LoVo (cell line): Measurements from ENCODE around the gene DNAH10.
"Not testable (repeated sequence)": the region's sequence is repeated elsewhere in the genome, so short reads cannot be mapped to it uniquely, and the experiment has no call there.

Experiments used
- DNase-seq: peaks from one replicate; pipeline ENCODE4 v3.0.0-alpha.2; 2016; ENCODE audit warnings: low spot score

Gene DNAH10

DNA sequence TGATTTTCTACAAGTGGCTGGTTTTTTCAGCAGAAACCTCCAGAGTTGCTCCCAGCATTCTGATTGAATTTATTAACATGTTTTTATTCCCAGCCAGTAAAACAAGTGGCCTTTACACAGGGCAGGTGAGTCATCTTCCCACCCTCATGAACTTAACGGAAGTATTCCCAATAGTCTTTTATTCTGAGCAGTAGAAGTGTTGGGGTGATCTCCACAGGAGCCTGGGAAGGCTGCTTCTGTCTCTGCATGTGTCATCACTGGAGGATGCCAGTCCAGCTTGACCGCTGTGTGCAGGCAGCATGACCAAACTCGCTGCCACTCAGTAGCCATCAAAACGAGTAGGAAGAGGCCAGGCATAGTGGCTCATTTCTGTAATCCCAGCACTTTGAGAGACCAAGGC lies 13.4 kb upstream of the DNAH10 start:
- DNase-seq, result no peak

DNA sequence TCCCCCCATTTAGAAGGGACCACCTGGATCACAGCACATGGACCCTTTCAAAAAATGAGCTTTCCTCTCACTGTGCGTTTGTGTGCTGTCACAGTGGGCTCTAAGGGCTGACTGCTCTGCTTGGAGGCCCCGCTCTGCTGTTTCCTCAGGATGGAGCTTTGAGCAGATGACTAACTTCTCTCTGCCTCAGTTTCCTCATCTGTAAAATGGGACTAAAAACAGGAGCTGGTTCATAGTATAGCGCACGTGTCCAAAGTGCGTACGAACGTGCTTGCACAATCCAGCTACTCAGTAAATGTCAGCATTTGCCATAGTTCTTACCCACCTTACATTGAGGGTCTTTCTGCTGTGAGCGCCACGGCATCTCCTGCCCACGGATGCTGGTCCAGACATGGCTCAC lies 12.7 kb upstream of the DNAH10 start:
- DNase-seq, result no peak

DNA sequence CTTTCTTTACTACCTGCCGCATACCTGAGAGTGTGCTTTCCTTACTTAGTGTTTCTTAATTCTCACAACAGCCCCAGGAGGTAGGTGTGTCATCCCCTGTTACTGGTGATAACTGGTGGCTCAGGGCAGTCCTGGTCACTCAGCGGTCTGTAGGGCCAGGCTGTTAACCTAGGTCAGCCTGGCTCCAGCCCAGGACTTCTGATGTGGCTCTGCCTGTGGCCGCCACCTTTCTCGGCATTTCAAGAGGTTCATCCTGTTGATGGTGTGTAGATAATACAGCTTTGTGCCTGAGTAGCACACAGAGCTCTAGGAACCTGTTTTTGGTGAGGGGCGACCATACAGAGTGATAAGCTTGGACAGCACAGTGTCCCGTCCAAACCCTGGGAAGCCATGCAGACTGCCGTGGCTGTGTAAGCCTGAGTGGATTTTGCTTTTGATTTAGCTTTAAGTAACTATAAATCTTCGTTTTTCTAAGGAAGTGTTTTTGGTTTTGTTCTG lies 11.9 kb upstream of the DNAH10 start:
- no peak for DNase-seq

DNA sequence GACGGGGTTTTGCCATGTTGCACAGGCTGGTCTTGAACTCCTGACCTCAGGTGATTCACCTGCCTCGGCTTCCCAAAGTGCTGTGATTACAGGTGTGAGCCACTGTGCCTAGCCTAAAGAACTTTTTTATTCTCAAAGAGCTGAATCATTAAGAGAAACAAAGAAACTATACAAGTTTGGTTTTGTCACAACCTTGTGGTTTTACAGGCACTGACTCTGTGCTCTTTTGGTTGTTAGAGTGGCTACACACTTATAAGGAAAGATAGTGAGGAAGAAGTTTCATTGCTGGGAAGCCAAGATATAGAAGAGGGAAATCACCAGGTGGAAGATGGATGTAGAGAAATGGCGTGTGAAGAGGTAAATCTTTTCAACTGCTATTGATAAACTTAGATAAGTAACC lies 10.1 kb upstream of the DNAH10 start:
- DNase-seq, result no peak

DNA sequence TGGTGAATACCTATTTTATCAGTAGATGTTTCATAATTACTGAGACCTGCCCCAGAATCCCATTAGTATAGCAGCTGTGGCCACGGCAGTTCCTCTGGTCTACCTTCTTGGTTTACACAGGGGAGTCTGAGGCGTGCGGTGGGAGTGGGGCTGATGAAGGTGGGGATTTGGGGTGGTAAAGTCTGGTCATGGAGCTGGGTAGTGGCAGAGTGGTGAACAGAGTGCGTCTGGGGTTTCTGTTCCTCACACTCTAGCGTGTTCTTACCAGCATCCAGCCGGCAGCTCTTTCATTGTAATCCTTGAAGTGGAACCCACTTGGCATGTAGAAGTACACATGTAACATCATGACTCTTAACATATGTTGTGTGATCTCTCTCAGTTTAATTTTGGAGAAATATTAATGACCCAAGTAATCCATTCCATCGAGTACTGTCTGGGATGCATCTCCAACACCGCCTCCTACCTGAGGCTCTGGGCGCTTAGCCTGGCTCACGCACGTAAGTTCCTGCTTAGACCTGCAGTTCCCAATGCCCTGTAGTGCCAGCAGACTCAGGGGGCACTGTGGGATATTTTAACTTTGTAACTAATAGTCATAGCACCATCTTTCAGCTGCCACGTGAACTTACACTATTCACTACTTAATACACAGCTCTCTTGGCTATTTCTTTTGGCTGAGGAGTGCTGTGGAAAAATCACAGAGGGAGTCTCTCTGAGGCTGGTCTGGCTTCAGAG lies 7.9 kb upstream of the DNAH10 start:
- no peak for DNase-seq

DNA sequence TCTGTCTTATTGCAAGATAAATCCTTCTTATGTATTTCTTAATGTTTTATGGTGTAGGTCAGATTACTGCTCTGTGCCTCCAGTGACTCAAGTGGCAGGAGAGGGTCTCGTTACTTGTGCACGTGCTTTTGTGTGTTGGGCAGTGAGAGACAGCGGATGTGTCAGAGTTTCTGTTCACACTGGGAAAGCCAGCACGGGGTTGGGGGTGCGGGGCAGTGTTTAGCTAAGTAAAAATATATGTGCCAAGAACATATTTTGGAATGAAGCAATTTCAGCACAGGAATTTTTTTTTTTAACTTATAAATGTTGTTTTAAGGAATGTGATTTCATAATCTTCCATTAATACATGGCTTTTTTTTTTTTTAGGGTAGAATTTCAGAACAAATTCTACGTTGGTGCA lies 4.5 kb upstream of the DNAH10 start:
- DNase-seq, result no peak

DNA sequence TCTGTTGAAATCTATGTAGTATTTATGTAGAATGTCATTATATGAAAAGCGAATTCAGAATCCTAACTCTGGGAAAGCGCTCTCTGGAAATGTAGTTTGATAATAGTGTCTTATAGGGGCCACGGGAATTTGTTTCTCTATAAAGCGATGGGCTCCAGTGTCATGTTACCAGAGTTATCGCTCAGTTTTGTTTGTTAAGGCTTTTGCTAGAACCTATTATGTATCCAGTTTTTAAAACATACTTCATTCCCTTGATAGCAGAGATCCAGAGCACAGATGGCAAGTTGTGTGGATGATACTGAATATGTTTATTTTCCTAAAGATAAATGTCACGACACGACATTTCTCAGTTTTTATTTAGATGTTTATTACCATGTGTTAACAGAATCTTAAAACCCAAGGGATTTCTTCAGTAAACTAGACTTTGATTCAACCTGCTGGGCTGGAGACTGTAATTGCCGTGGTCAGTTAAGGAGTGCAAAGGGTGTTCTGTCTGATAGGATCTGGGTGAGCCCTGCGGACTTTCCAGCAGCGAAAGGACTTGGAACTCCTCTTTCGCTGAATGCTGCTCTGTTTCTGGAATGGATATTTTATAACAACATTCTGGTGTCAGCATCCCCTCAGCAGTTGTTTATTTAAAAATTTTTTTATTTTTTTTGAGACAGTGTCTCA lies 1.7 kb upstream of the DNAH10 start:
- no peak for DNase-seq

DNA sequence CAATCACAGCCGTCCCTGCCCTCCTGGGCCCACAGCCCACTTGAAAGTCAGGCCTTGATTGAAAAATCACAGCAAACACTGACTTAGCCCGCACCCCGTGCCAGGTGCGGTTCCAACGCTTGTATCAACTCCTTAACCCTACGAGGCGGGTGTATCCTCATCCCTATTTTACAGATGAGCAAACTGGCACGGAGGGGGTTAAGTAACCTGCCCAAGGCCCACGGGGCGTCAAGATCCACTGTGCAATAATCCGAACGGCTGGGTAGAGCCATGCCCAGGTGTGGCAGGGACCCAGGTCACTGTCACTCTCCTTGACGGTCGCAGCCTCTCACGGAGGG lies 583 bp downstream of the DNAH10 start:
- DNase-seq, result no peak

DNA sequence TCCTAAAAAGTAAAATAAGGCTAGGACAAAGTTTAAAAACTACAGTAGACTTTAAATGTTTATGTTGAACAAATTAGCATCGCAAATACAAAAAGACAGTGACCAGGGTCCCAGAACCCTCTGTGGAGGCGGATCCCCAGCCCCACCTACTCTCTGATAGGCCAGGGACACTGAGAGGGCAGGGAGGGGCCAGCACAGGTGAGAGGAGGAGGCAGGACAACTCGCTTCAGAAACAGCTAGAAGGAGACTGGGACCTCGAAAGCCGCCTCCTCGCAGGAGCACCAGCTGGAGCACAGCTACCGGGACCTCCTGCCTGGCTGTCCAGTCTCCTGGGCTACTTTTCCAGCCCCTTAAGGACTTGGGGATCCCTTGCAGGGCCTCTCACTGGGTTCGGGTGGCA lies 992 bp downstream of the DNAH10 start:
- no peak for DNase-seq

DNA sequence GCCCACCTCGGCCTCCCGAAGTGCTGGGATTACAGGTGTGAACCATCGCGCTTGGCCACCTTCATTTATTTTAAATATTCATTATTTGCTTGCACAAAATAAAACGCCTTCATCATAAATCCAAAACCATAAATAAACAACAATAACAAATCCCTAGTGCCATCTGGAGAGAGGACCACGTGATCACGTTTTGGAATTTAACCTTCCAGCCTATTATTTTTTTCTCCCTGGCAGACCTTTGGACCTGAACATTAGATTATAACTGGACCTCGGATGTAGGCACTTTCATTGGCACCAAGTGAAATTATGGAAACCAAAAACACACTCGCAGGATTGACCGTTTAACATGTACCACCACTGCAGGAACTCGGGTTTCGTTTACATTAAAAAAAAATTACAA lies 2.0 kb downstream of the DNAH10 start:
- no peak for DNase-seq

DNA sequence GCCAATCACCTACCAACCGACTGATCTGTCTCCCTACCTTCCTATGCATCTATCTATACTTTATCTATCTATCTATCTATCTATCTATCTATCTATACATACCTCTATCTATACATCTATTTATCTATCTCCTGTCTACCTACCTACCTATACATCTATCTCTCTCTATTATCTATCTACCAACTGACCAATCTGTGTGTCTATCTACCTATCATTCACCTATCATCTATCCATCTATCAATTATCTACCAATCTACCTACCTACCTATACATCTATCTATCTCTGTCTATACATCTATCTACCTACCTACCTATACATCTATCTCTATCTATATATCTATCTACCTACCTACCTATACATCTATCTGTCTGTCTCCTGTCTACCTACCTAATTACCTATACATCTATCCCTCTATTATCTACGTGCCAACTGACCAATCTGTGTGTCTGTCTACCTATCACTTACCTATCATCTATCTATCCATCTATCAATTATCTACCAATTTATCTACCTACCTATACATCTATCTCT lies 3.5 kb downstream of the DNAH10 start:
- DNase-seq, result no peak

DNA sequence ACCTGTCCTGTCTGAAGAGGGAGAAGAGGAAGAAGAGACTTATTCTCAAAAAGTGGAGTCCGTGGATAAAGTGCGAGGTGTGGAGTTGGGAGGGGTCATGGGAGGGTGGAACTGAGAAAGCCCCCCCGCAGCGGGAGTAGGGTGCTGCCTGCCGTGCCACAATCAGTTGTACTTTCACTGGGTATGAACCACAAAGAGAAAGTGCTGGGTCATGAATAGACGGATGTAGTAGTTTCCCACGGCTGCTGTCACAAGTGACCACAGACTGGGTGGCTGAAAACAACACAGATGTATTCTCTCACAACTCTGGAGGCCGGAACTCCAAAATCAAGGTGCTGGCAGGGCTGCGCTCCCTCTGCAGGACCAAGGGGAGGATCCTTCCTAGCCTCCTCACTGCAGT lies 5.5 kb downstream of the DNAH10 start:
- DNase-seq, result no peak

DNA sequence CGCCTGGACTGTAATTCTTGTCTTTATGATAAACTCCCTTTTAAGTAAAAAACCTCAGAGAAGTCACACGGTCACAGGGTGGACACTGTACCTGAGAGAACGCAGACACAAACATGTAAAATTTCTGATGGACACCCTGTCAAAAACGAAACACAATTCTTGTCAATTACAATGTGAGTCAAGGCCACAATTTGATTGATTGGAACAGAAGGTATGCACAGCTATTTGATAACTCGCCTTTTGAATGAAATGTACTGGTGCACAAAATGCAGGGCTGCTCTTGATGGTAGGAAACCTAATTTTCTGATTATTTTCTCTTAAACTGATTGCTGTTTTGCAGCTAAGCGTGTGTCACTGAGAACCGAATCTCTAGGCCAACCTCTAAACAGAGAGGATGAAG lies 9.2 kb downstream of the DNAH10 start:
- no peak for DNase-seq

DNA sequence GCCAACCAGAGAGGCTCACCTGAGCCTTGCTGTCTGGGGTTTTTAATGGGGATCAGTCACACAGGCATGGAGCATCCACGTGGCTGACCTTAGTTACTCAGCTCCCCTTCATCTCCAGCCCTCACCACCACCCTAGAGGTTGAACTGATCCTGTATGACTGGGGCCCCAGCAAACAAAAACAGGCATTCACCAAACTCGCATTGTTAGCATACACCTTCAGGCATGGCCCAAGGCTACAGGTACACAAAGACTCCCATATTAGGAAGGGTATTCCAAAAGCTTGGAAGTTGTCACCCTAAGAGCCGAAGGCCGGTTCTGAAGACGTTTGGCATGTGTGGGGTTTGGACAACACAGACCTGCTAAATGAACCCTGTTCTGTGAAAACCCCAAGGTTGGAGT lies 10.0 kb downstream of the DNAH10 start:
- no peak for DNase-seq

DNA sequence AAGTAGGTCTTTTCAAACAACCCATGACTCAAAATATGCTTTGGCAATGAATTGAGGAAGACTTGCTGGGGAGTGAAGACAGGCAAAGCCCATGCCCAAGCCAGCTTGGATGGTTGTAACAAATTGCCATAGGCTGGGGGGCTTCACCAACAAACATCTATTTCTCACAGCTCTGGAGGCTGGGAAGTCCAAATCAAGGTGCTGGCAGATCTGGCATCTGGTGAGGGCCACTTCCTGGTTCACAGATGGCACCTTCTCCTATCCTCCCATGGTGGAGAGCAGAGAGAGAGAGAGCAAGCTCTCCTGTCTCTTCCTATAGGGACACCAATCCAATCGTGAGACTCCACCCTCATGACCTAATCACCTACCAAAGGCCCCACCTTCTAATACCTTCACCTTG lies 11.3 kb downstream of the DNAH10 start:
- no peak for DNase-seq

DNA sequence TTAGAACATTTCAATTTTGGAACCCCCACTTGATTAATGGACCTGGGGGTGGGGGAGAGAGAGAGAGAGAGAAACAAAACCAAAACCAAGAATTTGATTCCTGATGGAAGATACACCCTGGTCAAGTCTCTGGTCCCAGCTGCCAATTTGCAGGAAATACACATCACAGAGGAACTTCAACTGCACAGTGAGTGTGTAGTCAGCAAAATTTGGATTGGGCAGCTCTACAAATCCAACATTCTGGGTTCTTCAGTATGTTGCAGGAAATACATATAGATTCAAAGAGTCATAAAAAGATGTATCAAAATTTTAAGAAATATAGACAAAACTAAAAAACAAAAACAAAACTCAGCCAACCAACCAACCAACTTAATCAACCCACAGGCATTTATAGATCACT lies 17.4 kb downstream of the DNAH10 start:
- no peak for DNase-seq

DNA sequence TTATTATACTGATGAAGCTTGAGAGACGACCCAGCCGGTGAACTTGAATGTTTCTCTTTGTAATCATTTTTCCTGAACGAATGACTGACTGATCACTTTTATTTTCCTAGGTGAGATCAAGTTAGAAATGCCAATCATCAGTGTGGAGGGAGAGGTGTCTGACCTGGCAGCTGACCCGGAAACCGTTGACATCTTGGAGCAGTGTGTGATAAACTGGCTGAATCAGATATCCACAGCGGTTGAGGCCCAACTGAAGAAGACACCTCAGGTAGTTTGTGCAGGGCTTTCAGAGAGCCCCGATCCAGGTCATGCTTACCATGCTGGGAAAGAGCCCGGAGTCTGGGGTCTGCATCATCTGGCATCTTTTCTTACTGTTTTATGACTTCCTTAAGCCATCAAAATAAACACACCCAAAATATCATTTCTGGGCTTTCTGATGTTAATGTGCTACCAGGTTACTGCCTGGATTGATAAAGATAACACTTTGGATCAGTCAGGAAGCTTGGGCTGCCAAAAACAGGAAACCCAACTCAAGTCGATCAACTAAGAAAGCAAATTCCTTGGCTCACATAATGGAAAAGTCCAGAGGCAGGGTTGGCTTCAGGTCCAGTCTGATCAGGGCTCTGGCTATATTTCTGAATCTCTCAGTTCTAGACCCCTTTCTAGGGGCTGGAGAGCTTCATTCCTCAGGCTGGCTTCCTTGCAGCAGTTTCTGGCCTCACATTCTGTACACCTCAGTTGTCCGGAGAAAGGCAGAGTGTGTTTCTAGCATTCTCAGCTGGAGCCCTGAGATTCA lies 21.1 kb downstream of the DNAH10 start:
- no peak for DNase-seq

DNA sequence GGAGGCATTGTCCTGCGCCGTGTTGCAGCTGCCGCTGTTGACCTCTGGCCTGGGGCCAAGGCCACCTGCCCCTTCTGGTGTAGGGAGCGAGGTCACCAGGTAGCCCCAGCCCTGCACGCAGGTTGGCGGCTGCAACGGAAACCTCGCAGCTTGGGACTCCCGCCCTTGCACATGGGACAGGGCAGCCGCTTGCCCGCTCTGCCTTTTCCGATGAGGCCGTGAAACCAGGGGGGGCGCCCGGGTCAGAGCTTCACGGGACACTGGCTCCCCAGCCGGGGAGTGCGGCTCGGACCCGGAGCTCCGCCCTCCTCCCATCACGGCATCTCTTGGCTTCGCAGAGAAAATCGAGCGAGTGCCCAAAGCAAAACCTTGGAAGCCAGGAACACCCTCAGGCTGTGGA lies 25.4 kb downstream of the DNAH10 start:
- no peak for DNase-seq

DNA sequence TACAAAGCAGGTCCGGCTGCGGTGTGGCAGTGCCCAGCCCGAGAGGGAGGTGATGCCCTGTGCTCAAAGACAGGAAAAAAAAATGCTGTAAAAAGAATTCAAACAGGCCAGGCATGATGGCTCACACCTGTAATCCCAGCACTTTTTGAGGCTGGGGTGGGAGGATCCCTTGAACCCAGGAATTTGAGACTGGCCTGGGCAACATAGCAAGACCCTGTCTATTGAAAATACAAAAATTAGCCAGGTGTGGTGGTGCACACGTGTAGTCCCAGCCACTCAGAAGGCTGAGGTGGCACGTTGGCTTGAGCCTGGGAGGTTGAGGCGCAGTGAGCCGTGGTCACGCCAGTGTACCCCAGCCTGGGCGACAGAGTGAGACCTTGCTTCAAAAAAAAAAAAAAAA lies 26.4 kb downstream of the DNAH10 start:
- no peak for DNase-seq

DNA sequence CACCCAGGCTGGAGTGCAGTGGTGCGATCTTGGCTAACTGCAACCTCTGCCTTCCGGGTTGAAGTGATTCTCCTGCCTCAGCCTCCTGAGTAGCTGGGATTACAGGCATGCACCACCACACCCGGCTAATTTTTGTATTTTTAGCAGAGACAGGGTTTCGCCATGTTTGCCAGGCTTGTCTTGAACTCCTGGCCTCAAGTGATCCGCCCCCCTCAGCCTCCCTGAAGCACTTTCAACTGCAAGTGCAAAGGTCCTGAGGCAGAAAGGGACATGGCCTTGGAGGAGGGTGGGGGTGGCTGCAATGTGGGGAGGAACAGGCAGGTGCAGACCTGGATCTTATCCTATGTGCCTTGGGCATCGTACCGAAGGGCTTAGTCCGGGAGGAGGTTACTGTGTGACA lies 27.3 kb downstream of the DNAH10 start:
- not testable (repeated sequence) for DNase-seq

DNA sequence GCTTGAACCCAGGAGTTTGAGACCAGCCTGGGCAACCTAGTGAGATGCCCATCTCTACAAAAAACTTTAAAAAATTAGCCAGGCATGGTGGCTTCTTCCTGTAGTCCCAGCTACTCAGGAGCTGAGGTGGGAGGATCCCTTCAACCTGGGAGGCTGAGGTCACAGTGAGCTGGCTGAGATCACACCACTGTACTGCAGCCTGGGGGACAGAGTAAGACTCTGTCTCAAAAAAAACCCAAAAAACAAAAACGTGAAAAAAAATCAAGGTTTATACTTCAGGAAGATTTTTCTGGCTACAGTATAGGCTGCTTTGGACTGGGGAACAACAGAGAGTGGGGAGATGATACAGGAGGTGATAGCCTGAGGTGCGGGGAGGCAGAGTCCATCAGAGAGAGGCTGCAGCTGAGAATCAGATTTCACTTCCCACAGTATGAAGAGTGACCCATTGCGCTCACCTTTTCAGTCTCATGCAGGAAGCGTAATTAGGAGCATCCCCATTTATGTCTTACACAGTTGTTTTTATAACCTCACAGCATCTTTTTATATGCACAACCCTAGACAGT lies 28.9 kb downstream of the DNAH10 start:
- DNase-seq, result no peak

DNA sequence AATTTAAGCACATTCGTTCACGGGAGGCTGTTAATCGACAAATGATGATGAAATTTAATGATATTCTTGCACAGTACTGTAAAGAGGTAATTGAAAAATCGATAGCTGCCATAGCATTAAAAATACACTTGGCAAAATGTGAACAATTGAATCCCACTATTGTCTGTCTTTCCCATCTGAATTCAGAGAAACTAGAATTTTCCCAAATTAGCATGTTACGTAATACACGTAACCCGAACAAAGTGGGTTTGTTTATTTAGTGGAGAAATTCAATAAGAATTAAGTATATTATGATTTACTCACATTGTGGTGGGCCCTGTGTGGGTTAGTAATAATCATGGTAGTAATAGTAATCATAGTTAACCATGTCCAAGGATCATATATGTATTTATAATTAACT lies 31.9 kb downstream of the DNAH10 start:
- DNase-seq, result no peak

DNA sequence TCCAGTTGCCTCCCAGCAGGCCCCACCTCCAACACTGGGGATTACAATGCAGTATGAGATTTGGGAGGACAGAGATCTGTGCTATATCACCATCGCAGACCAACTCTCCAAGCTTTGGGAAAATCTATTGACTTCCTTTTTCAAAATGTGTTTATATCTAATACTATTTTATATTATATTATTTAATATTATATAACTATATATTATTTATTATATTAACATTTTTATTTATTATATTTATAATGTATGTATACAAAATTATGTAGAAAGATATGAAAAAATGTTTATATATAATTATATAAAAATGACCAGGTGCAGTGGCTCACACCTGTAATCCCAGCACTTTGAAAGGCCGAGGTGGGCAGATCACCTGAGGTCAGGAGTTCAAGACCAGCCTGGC lies 36.4 kb downstream of the DNAH10 start:
- DNase-seq, result no peak
